ENCODE results near the gene MACROD2.

Gene MACROD2

DNA sequence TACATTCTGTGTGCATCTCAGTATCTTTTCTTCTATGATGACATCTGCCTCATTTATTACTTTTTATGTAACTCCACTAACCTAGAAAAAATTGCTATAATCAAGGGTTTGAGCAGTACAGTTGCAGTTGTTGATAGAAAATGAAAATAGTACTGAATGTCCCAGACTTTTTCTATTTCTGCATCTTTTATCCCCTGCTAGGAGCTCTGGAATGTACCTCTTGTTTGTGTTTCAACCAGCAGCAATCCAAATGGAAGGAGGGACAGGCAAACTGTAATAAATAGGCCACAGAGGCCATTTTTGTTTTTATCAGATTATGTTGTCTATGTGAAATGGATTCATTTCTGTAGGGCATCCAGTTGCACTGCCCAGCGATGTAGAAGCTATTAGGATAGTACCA lies 2041.0 kb downstream of the MACROD2 start:
- Histone ChIP-seq H3K27me3 (ENCODE audit: insufficient read depth, insufficient read length) (no peaks in the 10 kb centered on the region), H3K4me1 (ENCODE audit: insufficient read depth, insufficient read length) (no peaks in the 10 kb centered on the region), H3K9me3 (ENCODE audit: insufficient read depth, low read length) (no peaks in the 10 kb centered on the region), H3K9ac (ENCODE audit: insufficient read length, low read depth) (no peak overlapping the region), H3K36me3 (ENCODE audit: insufficient read depth, insufficient read length, low read length) (no peaks in the 10 kb centered on the region), H3K4me3 (ENCODE audit: insufficient read length, low read depth) (no peak overlapping the region)
- DNase-seq (ENCODE audit: low read depth, low spot score): no peak
- no peak for TF ChIP-seq SUZ12 (IDR thresholded peaks at IDR 0.05; ENCODE audit: extremely low read depth, insufficient read depth, insufficient read length)

DNA sequence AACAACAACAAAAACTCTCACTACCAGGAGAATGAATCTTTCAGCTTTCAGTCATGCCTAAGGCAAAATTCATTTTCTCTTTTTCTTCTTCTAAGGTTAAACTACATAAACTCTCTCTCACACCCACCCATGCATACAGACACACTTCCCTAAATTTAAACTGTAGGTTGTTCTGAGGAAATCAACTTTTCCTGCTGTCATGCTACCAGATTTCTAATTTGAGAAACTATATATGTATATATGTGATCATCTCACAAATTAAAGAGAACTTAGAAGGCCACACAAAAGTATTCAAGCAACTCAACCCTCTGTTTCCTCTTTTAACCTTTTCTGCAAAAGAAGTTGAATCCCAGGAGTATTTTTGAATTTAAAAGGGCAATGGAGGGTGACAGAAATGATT lies 2045.4 kb downstream of the MACROD2 start:
- Histone ChIP-seq H3K4me1 (ENCODE audit: insufficient read depth, insufficient read length) (no peaks in the 10 kb centered on the region), H3K4me3 (ENCODE audit: insufficient read length, low read depth) (no peak overlapping the region), H3K36me3 (ENCODE audit: insufficient read depth, insufficient read length, low read length) (no peaks in the 10 kb centered on the region)

DNA sequence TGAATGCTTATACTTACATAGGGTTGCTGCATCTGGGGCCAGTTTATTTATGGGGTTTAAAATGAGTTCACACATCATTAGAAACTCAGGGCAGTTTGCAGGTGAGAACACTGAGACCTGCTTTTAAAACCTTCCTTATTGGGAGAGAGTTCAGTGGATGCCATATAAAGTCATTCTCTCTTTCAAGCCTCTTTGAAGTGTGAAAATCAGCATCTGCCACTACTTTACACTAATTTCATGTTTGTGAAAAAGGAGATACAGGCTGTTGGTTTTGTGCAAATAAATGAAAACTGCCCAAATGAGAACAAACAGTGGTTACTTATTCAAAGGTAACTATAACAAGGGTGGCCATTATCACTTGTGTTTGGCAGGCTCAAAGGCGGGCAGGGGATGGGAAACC lies 2047.4 kb downstream of the MACROD2 start:
- H3K9ac ChIP-seq (ENCODE audit: insufficient read length, low read depth): no peak overlapping the region
- TF ChIP-seq SUZ12 (IDR thresholded peaks at IDR 0.05; ENCODE audit: extremely low read depth, insufficient read depth, insufficient read length) (no peak), ZNF274 (IDR thresholded peaks at IDR 0.05; ENCODE audit: low read depth, low read length) (no peak), YY1 (IDR thresholded peaks at IDR 0.05; ENCODE audit: insufficient read depth, insufficient read length) (no peak)
- no peaks in the 10 kb centered on the region for H3K9me3 ChIP-seq (ENCODE audit: insufficient read depth, low read length)
- DNase-seq (ENCODE audit: low read depth, low spot score): no peak
- no peak overlapping the region for H3K4me3 ChIP-seq (ENCODE audit: insufficient read length, low read depth)
- H3K36me3 ChIP-seq (ENCODE audit: insufficient read depth, insufficient read length, low read length): no peaks in the 10 kb centered on the region
- no peaks in the 10 kb centered on the region for H3K27me3 ChIP-seq (ENCODE audit: insufficient read depth, insufficient read length)
- H3K4me1 ChIP-seq (ENCODE audit: insufficient read depth, insufficient read length): no peaks in the 10 kb centered on the region

More for the DNA sequence above, 2045.4 kb downstream of the MACROD2 start:
- Histone ChIP-seq H3K9ac (ENCODE audit: insufficient read length, low read depth) (no peak overlapping the region), H3K27me3 (ENCODE audit: insufficient read depth, insufficient read length) (no peaks in the 10 kb centered on the region), H3K9me3 (ENCODE audit: insufficient read depth, low read length) (no peaks in the 10 kb centered on the region)
- no peak for TF ChIP-seq YY1 (IDR thresholded peaks at IDR 0.05; ENCODE audit: insufficient read depth, insufficient read length)
- no peak for TF ChIP-seq SUZ12 (IDR thresholded peaks at IDR 0.05; ENCODE audit: extremely low read depth, insufficient read depth, insufficient read length)
- TF ChIP-seq ZNF274 (IDR thresholded peaks at IDR 0.05; ENCODE audit: low read depth, low read length): no peak
- DNase-seq (ENCODE audit: low read depth, low spot score): no peak

DNA sequence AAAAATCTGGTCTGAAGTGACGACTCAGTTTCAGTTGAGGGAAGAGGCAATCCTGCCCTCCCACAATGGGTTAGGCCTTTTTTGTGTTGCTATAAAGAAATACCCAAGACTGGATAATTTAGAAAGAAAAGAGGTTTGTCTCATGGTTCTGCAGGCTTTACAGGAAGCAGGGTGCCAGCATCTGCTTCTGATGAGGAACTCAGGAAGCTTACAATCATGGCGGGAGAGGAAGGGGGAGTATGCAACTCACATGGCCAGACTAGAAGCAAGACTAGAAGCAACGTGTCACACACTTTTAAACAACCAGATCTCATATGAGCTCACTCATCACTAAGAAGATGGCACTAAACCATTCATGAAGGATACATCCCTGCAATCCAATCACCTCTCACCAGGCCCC lies 2048.6 kb downstream of the MACROD2 start:
- Histone ChIP-seq H3K27me3 (ENCODE audit: insufficient read depth, insufficient read length) (no peaks in the 10 kb centered on the region), H3K4me1 (ENCODE audit: insufficient read depth, insufficient read length) (no peaks in the 10 kb centered on the region), H3K9me3 (ENCODE audit: insufficient read depth, low read length) (no peaks in the 10 kb centered on the region), H3K9ac (ENCODE audit: insufficient read length, low read depth) (no peak overlapping the region), H3K36me3 (ENCODE audit: insufficient read depth, insufficient read length, low read length) (no peaks in the 10 kb centered on the region), H3K4me3 (ENCODE audit: insufficient read length, low read depth) (no peak overlapping the region)
- no peak for DNase-seq (ENCODE audit: low read depth, low spot score)
- TF ChIP-seq YY1 (IDR thresholded peaks at IDR 0.05; ENCODE audit: insufficient read depth, insufficient read length) (no peak), ZNF274 (IDR thresholded peaks at IDR 0.05; ENCODE audit: low read depth, low read length) (no peak), SUZ12 (IDR thresholded peaks at IDR 0.05; ENCODE audit: extremely low read depth, insufficient read depth, insufficient read length) (no peak)

DNA sequence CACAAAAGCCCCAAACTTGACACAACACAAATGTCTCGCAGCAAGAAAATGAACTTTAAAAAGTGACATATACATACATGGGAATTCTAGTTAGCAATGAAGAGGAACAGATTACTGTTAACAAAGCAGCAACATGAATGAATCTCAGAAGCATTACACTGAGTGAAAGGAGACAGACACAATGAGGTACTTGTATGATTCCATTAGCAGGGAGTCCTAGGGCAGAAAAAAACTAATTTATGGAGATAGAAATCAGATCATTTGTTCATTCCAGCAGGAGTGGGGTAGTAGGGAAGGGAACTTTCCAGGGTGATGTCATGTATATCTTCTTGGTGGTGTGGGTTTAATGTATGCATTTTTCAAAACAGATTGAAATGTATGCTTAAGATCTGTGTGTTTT lies 2053.6 kb downstream of the MACROD2 start:
- Histone ChIP-seq H3K9me3 (ENCODE audit: insufficient read depth, low read length) (no peaks in the 10 kb centered on the region), H3K4me1 (ENCODE audit: insufficient read depth, insufficient read length) (no peaks in the 10 kb centered on the region), H3K4me3 (ENCODE audit: insufficient read length, low read depth) (no peak overlapping the region), H3K27me3 (ENCODE audit: insufficient read depth, insufficient read length) (no peaks in the 10 kb centered on the region), H3K9ac (ENCODE audit: insufficient read length, low read depth) (no peak overlapping the region), H3K36me3 (ENCODE audit: insufficient read depth, insufficient read length, low read length) (no peaks in the 10 kb centered on the region)
- DNase-seq (ENCODE audit: low read depth, low spot score): no peak
- TF ChIP-seq ZNF274 (IDR thresholded peaks at IDR 0.05; ENCODE audit: low read depth, low read length) (no peak), SUZ12 (IDR thresholded peaks at IDR 0.05; ENCODE audit: extremely low read depth, insufficient read depth, insufficient read length) (no peak), YY1 (IDR thresholded peaks at IDR 0.05; ENCODE audit: insufficient read depth, insufficient read length) (no peak)

DNA sequence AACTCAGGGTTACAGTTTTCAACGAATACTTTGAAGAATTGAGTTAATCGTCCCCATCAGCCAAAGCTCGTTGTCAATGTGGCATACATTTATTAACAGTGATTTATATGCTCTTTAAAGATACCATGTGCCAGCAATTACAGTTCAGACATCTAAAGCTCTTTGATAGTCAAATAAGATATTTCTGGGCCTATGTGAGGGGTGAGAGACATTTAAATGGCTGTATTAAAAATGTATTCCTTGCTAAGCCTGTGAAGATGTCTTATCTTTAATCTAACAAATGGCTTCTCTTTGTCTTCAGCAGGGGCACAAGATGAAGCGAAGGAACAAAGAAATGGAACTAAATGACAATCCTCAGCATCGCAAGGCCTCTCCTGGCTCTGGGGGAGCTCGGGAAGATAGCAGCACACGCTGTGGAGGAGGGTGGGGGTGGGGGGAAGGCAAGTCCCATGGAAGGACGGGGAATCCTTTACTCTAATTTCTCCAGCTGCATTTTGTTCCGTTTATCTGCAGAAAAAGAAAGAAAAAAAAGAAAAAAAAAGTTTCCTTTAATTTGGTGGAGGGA lies 2054.3 kb downstream of the MACROD2 start:
- TF ChIP-seq ZNF274 (IDR thresholded peaks at IDR 0.05; ENCODE audit: low read depth, low read length) (no peak), YY1 (IDR thresholded peaks at IDR 0.05; ENCODE audit: insufficient read depth, insufficient read length) (no peak), SUZ12 (IDR thresholded peaks at IDR 0.05; ENCODE audit: extremely low read depth, insufficient read depth, insufficient read length) (no peak)
- no peaks in the 10 kb centered on the region for H3K9me3 ChIP-seq (ENCODE audit: insufficient read depth, low read length)
- H3K4me3 ChIP-seq (ENCODE audit: insufficient read length, low read depth): no peak overlapping the region
- no peaks in the 10 kb centered on the region for H3K27me3 ChIP-seq (ENCODE audit: insufficient read depth, insufficient read length)
- no peaks in the 10 kb centered on the region for H3K4me1 ChIP-seq (ENCODE audit: insufficient read depth, insufficient read length)
- DNase-seq (ENCODE audit: low read depth, low spot score): no peak
- no peaks in the 10 kb centered on the region for H3K36me3 ChIP-seq (ENCODE audit: insufficient read depth, insufficient read length, low read length)
- H3K9ac ChIP-seq (ENCODE audit: insufficient read length, low read depth): no peak overlapping the region

DNA sequence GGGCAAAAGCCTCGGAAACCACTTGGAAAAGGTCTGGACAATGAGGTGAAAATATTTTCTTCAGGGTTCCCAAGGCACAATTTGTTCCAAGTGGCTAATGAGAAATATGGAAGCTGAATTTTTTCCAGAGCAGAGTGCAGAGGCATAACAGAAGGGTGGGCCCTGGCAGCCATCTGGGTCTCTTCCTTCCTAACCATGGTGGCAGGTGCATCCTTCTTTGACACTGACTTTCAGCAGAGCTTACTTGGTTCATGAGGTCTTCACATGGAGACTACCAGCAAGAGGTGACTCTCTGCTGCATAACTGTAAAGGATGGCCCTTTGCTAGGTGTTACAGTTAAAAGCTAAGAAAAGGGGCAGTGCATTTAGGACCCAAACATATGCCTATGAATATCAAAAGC lies 2055.1 kb downstream of the MACROD2 start:
- no peak for DNase-seq (ENCODE audit: low read depth, low spot score)

More for the DNA sequence above, 2055.1 kb downstream of the MACROD2 start:
- H3K9me3 ChIP-seq (ENCODE audit: insufficient read depth, low read length): no peaks in the 10 kb centered on the region
- TF ChIP-seq SUZ12 (IDR thresholded peaks at IDR 0.05; ENCODE audit: extremely low read depth, insufficient read depth, insufficient read length) (no peak), ZNF274 (IDR thresholded peaks at IDR 0.05; ENCODE audit: low read depth, low read length) (no peak), YY1 (IDR thresholded peaks at IDR 0.05; ENCODE audit: insufficient read depth, insufficient read length) (no peak)
- H3K9ac ChIP-seq (ENCODE audit: insufficient read length, low read depth): no peak overlapping the region
- no peaks in the 10 kb centered on the region for H3K4me1 ChIP-seq (ENCODE audit: insufficient read depth, insufficient read length)
- no peak overlapping the region for H3K4me3 ChIP-seq (ENCODE audit: insufficient read length, low read depth)
- H3K27me3 ChIP-seq (ENCODE audit: insufficient read depth, insufficient read length): no peaks in the 10 kb centered on the region
- no peaks in the 10 kb centered on the region for H3K36me3 ChIP-seq (ENCODE audit: insufficient read depth, insufficient read length, low read length)
